ENCODE measurements around the gene PPM1H. TPM values are rescaled to one million over a fixed set of nuclear protein-coding genes. Genes with fewer than 3 reads are reported as not detected.

The PPM1H gene
- total RNA-seq, 4 donors from 2014 or later = 1.5 to 2.7 (median 2.3) TPM

DNA sequence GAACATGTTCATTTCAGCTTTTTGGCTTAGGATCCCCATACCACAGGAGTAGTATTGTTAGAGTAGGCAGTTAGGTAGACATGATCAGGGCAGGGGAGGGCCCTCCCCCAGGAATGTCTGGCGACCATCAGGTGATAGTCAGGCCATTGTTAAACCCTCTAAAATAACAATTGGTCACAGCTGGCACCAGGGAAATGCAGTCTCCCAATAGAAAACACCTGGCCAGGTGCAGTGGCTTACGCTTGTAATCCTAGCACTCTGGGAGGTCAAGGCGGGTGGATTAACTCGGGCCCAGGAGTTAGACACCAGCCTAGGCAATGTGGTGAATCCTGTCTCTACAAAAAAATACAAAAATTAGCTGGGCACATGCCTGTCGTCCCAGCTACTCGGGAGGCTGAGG, 281.2 kb downstream of the PPM1H start:
- TF ChIP-seq, protein P1, sequence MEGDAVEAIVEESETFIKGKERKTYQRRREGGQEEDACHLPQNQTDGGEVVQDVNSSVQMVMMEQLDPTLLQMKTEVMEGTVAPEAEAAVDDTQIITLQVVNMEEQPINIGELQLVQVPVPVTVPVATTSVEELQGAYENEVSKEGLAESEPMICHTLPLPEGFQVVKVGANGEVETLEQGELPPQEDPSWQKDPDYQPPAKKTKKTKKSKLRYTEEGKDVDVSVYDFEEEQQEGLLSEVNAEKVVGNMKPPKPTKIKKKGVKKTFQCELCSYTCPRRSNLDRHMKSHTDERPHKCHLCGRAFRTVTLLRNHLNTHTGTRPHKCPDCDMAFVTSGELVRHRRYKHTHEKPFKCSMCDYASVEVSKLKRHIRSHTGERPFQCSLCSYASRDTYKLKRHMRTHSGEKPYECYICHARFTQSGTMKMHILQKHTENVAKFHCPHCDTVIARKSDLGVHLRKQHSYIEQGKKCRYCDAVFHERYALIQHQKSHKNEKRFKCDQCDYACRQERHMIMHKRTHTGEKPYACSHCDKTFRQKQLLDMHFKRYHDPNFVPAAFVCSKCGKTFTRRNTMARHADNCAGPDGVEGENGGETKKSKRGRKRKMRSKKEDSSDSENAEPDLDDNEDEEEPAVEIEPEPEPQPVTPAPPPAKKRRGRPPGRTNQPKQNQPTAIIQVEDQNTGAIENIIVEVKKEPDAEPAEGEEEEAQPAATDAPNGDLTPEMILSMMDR (IDR thresholded peaks at IDR 0.05; ENCODE audit: low read depth) = no peak

DNA sequence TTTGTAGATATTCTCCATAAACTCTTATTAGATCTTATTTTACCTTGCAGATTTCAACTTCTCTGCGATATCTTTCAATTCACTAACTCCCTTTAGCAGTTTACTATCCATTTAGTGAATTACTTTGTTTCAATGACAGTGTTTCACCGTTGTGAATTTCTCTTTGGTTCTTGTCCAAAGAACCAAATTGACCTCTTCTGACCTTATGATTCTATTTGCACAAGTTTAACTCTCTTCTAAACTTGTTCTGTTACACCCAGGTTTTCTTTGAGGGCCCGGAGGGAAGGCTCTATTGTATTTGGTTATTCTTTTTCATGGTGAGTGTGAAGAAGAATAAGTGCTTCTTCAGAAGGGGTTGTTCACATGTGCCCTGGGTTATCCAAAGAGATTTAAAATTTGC, 281.6 kb downstream of the PPM1H start:
- TF ChIP-seq, protein P1 (IDR thresholded peaks at IDR 0.05; ENCODE audit: low read depth) = no peak

DNA sequence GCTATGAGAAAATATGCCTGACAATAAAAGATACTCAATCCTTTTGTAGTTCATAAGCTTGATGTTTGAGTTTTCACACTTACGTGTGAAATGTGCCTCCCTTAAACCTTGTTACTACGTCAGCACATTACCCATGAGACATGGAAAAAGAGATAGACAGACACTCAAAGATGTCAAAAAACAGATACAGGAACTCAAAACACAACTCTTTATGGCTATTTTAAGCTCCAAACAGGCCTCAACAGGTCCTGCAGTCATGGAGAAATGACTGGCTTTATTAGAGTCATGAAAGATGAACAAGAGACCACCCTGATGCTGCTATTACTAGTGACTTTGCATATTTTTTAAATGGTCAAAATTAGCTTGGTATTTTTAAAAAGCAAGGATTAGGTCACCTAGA, 283.8 kb downstream of the PPM1H start:
- TF ChIP-seq, protein P1 (IDR thresholded peaks at IDR 0.05; ENCODE audit: low read depth) = no peak

DNA sequence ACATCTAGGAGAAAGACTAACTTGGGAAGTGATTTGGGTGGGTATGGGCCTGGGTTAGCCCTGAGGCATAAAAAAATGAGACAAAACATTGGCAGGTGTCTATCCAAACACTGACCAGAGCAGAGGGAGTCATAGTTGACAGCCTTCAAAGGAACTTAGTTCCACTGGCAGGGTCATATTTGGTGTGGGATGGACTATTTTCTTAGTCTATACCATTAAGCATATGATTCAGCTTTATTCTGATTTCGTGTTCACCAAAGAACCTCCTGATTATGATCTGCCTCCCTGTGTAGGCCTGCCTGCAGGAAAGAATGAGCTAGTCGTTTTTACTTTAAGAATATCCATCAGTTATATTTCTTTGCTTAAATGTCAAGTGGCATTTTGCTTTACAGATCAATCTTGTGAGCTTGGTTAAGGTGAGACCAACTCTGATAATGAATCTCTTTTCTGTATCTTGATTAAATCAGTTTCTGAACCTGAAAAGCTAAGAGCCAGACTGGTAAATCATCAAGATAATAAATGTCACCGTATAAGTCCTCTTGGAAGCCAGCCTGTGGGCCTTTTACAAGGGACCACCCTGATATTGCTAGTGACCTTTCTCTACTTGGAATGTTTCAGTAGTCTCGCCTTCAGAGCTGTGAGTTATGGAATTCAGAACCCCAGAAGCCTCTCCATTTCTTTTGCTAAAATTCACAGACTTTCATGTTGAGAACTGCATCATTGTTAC, 285.4 kb downstream of the PPM1H start:
- TF ChIP-seq, protein P1 (IDR thresholded peaks at IDR 0.05; ENCODE audit: low read depth) = no peak

DNA sequence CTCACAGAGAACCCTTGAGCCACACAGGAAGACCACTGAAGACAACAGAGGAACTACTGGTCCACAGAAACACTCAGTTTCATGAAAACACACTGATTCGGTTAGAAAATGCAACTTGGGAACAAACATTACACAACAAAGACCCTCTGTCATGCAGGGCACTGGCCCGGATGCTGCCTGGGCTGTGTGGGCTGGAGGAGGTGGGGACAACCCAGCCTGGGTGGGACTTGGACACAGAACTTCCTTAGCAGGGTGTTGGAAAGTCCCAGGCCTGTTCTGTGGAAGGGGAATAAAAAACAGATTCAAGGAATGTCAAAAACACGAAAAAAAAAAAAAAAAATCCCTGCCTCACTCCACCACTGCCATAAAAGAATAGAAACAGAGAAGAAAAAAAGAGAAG, 287.4 kb downstream of the PPM1H start:
- TF ChIP-seq, protein P1 (IDR thresholded peaks at IDR 0.05; ENCODE audit: low read depth) = no peak

DNA sequence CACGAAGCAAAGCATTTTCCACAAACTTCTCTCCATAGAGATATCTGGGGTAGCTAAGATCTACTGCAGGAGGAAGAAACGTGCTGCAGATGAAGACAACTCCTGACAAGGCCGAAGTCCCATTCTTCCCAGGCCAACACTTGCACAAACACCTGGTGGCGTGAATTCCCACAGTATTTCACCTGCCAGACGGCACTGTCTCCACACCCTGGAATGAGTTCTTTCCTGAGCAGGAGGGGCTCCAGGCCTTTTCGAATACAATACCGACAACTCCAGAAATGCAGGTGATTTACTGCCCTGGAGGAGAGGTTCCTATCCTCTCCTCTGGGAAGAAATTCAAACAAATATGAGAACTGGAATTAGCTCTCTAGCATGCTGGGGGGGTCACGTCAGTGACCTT, 288.4 kb downstream of the PPM1H start:
- TF ChIP-seq, protein P1 (IDR thresholded peaks at IDR 0.05; ENCODE audit: low read depth) = no peak

DNA sequence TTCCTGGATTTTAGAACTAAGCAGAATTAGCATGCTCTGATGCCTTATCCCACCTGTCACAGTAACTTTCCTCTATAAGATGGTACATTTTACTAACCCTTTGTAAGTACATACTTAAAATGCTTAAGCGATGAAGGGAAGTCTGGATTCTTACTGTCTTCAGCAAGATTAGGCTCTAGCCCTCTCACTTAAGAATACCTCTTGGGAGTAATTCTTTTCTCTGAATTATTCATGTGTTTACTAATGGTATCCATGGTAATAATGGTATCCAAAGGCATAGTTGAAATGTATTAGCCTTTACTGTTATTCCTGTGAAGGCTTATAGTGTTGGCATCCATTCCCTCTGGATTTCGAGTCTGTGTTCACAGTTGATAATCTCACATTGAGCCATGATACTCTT, 291.5 kb downstream of the PPM1H start:
- TF ChIP-seq, protein P1 (IDR thresholded peaks at IDR 0.05; ENCODE audit: low read depth) = no peak

Data from subcutaneous adipose tissue (tissue), 4 donors.